Fibroblast of skin of left quadriceps (primary cell): ENCODE results near the gene SLC16A7.
A peak's percentile ranks its signal among the peaks of the same experiment; 100 is the strongest.

Source experiments
- DNase-seq, 2 experiments: peaks; one replicate each; pipeline ENCODE4 v3.0.0-alpha.2; 2013; ENCODE audit warnings: low read depth in 2 of 2

SLC16A7 gene

DNA sequence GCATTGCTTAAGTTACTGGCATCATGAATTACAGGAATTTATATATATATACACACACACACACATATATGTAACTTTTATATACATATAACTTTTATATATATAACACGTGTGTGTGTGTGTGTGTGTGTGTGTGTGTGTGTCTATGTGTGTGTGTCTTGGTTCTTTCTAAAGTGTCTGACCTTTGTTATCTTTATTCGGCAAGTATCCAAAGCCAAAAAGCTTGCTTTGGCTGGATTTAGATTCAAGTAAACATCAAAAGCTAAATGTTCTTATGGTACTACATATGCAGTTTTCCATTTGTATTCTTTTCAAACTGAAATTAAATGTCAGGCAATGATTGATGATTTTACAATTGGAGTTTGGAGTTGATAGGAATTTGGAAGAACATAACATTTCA, 69.9 kb downstream of the SLC16A7 start:
- no peak for DNase-seq

DNA sequence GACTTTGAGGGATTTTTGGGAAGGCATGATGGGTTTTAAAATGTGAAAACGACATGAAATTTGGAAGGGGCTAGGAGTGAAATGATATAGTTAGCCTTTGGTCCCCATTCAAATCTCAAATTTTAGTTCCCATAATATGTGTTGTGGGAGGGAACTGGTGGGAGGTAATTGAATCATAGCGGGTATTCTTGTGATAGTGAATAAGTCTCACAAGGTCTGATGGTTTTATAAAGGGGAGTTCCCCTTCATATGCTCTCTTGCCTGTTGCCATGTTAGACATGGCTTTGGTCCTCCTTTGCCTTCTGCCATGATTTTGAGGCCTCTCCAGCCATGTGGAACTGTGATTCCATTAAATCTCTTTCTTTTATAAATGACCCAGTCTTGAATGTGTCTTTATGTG, 72.8 kb downstream of the SLC16A7 start:
- no peak for DNase-seq

DNA sequence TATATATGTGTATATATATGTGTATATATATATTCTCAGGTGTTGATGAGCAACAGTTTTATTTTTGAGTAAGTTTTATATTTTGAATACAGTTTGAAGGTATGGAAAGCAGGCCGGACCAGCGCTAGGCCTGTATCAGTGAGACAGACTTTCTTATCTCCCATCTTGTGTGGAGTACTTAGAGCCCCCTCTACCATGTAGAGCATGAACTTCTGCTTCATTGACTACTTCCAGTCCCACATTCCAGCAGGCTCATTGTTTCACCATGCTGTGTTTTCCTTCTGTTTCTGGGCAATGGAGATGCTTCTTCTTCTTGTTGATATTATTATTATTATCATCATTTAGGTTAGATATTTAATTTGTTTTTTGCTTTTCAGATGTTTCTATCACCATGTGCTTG, 76.4 kb downstream of the SLC16A7 start:
- DNase-seq, result no peak

DNA sequence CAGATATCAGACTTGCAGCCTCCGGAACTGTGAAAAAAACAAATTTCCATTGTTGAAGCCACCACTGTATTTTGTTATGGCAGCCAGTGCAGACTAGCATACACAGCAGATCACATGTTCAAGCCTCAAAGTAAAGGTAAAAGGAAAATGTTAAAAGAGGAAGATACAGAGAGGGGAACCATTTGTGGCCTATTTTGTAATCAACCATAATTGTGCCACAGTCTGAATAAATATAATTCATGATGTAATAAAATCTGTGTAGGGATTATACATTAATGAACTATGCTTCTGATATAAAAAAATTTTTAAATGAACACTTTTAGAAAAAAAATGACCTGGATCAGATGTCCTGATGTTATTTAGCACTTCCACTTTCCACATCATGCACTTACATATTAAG, 79.6 kb downstream of the SLC16A7 start:
- no peak for DNase-seq

DNA sequence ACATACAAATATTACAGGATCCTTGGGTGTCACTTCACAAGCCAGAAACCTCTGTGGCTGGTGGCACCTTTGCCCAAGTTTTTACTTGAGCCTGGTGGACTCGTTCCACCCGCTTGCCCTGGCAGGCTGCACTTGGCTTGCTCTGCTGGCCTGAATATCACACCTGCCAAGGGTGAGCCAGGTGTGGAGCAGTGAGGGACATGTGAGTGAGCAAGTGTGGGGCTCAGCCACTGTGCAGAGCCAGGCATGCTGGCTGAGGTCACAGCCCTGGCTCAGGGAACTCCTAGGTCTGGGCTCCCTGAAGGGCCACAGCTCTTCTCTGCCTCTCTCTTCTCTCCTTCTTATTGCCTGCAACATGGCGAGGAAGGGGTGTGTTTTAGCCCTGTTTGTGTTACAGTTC, 82.0 kb downstream of the SLC16A7 start:
- DNase-seq, result no peak

DNA sequence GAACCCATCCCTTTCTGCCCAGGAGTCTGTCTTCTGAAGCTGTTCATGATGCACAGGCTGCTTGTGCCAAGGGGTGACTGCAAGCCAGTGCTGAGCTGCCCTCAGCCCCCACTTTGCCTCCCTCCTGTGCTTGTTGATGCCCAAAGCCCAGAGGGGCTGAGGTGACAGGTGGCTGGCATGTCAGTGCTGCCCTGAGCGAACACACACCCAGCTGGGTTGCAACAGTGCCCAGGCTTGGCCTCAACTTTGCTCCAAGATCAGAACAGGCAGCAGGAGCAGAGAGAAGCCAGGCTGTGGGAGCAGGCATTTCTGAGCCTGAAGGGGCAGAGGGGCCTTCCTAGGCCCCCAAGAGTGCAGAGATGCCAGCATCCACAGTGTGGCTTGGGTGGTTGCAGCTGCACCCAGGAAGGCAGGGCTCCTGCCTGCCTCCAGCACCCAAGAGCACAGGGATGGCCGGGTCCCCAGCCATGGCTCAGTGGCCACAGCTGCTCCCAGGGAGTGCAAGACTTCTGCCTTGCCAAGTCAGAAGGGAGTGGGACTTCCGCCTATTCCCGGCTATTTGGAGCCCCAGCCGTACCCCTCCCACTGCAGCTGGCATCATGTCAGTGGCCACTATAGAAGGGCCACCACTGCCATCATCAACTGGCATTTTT, 83.1 kb downstream of the SLC16A7 start:
- DNase-seq, result no peak

DNA sequence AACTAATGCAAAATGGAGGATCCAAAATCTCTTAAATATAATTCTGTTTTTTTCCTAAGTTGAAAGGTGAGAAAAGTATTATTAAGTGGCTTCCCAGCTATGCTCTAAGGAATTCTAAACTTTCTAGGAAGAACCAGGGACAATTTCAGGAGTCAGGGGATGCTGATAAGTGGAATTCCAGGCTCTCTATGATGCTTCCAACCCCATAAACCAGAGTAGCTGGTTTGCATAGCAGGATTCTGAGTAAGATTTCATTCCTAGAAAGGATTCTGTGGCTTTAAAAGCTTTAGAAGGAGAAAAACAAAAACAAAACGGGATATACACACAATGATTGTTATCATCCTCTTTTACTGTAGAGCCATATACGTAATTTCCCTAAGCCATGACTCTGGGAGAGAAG, 93.9 kb downstream of the SLC16A7 start:
- DNase-seq, result no peak

DNA sequence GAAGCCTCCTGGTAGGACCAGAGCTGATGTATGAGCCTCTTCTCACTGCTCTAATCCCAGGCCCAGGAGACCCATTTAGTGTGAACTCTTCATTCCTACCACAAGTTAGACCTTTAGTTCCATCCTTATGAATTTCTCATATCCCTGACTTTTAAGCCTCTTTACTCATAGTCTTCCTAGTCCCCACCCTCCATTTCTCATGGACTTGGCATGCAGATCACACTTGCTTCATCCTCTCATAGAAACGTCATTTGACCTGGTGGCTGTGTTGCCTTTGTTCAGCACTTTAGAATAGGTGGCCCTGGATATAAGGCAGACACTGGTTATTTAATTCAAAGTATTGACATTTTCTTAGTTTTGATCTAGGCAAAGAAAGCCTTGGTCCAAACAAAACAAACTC, 99.5 kb downstream of the SLC16A7 start:
- DNase-seq, result no peak

DNA sequence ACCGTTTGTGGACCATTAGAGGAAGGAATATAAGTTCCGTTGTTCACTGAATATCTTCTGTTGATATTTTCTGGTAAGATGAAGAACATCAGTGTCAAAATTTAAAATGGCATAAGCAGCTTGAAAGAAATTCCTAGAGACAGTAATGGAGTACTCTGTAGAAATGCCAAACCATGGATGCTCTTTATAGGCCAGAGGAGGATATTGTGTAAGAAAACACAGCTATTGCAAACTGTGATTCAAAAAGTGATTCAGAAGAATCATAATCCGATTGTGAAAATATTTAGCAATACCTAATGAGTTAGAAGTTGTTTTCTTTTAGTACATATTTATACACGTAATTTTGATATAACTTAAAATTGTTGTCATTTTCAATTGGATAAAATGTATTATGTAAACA, 102.8 kb downstream of the SLC16A7 start:
- peak; percentile 72 to 75 for DNase-seq

DNA sequence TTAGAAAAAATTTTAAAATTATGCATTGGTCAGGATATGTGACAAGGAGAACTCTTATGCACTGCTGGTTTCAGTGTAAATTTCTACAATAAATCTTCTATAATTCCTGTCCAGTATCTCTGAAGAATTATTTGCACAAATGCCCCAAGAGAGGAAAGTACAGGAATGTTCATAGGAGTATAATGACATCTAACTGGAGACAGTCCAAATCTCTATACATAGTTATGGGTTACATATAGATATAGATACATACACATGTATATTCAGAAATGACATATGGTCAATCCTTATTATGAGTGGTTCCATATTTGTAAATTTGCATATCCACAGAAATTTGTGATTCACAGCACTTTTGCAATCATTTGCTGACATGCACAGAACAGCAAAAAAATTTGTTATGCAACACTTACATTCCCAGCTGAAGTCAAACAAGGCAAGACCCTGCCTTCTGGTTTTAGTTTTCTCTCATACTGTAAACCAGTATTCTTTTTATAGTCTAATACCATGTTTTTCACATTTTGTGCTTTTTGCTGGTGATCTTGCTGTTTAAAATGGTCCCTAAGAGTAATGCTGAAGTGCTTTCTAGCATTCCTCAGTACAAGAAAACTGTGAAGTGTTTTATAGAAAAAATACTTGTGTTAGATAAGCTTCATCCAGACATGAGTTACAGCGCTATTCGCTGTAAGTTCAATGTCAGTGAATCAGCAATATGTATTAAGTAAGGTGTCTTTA, 103.8 kb downstream of the SLC16A7 start:
- DNase-seq, result peak; percentile 92 to 93

DNA sequence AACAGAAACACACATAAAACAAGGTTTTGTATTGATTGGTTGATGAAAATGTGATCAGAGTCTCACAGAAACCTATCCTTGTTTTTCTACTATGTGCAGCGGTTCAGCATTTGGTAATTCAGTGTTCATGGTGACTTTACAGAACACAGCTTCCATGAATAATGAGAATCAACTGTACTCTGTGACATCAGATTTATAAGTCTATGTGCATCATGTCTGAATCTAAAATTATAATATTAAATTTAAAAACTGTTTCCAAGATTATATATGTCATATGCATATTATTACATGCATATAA, 104.3 kb downstream of the SLC16A7 start:
- no peak for DNase-seq

DNA sequence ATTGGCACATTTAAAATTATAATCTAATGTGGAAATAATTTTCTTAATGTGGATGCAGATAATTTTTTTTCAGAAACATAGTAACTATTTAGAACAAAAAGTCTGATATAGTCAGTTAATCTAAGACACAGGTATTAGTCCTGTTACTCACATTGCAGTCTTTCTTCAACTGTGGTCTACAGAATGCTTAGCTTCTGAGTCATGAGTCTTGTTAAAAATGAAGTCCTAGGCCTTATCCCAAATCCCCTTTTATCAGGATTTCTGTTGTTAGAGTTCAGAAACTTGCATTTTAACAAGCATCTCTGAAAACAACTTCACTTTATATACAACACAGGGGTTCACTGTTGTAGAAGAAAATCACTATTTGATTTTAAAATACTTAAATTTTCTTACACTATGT, 112.2 kb downstream of the SLC16A7 start:
- DNase-seq, result peak; percentile 46 to 51

DNA sequence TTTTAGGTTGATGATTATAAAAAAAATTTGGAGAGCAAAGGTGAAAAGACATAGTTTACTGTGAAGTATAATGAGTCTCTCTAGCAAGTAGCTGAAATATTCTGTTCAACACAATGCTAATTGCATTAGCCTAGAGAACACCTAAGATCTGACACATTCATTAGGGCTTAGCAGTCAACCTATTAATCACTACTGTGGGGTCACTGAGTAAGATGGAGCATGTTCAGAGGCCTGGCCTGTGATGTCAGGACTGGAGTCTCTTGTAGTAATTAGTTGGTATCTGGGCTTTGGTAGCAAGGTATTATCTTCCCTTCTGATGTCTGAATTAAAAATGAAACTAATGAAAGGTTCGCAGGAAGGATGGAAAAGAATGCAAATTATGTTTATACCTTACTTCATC, 112.7 kb downstream of the SLC16A7 start:
- no peak for DNase-seq

DNA sequence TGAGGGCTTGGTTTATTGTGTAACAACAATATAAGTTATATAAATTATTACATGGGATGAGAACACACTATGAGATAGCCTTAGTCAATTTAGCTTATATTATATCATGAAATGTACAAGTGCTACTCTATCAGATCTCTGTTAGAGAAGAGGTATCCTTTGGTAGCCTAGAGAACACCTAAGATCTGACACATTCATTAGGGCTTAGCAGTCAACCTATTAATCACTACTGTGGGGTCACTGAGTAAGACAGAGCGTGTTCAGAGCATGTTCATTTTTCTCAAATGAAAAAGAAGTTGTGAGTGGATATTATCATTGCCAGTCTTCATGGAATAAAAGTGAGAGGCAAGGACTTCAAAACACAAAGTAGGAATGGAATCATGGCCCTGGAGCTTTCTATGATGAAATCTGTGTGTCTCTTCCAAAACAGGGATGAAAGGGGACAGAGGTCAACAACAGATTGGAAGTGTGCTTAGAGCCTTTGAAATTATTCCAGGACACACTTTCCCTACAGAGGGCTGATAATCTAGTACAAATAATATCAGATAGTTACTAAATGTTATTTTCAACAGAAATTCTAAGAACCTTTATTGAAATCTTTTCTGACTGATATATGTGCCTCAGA, 114.3 kb downstream of the SLC16A7 start:
- no peak for DNase-seq

DNA sequence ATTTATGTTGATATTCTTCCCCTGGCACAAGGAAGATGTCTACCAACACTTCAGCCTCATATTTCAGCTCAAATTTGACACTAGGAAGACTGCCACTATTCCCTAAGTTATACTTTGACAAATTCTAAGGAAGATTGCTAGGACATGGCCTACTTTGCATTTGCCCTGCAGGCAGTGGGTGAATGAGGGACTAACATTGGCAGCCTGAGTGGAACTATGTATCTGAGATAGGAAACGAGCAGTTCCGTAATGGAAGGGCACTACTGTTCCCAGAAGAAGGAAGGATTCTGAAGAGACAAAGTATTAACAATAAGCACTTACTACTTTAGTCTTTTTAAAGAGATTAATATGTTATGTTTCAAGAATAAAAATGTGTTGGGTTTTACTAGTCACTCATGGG, 115.1 kb downstream of the SLC16A7 start:
- DNase-seq, result no peak

DNA sequence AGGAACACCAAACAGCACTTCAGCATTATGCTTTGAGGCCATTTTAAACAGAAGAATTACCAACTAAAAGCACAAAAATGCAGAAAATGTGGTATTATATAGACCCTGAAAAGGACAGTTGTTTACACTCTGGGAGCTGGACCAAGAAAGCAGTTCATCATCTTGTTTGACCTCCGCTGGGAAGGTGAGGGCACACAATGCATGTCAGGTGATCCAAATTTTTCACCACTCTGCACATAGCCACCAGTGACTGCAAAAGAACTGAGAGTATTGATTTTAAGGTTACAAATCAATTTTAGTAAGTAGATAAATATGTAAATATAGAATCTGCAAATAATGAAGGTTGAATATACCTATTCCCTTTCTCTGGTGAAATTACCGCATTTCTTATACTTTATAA, 119.6 kb downstream of the SLC16A7 start:
- DNase-seq, result no peak

DNA sequence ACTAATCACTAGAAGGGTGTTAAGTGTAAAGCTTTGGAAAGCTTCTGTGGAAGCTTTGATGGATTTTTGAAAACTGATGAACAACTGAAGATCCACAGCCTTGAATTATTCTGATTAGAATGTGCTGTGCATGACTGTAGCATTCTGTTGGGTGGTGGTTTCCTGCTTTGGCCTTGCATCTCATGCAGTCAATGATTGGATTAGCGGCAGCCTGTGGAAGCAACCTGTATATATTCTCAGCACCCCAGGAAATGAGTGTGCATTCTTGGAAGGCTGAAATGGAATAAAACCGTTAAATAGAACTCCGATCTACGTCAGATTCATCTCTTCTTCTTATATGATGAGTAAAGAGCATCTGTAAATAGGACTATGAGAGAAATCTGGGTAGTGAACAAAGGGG, 120.2 kb downstream of the SLC16A7 start:
- DNase-seq, result no peak

DNA sequence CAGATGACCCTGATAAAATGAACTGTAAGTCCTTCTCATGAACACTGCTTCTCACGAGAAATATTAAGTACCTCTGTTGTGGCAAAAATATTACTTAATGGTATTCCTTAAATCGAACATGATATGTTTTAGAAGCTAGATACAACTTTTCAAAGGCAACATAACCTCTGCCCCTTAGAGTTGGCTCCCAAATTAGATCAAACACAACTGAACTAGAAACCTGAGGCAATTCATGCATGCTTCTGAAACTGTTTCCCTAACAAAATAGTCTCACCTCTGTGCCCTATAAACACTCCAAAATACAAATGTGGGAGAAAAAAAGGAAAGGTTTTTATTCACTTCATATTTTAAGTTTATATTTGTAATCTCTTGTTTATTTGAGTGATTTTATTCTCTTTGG, 121.6 kb downstream of the SLC16A7 start:
- DNase-seq, result no peak

DNA sequence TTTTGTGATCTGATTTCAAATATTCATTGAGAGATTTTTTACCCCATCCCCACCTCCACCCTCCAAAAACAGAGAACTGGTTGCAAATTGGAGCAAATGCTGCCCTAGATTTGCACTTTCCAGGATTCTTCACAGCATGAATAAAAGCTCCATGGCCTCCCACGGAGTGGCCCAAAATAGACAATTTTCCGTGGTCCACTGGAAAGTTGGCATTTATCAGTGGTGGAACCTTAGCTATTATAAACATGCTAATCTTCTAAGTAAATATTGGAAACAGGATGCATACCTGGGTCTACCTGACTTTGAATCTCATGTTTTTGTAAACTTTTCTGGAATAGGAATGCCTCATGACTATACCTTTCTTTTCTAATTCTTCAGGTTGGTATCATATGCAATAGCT, 123.9 kb downstream of the SLC16A7 start:
- DNase-seq, result no peak

DNA sequence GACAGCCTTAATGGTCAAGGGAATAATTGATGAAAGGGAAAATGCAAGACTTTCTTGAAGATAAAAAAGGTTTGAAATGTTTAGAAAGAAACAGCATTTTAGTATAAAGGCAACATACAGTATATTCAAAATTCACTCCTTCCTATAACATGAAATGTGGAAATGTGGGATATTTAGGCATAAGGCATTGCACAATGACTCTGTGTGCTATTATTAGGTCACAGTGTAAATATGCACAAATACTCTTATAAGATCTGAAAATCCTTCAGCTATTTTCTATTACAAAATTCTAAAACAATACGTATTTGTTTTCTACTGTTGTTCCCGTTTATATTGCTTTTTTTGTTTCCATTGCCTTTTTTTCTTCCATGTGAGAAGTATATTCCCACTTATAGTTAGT, 127.7 kb downstream of the SLC16A7 start:
- no peak for DNase-seq

DNA sequence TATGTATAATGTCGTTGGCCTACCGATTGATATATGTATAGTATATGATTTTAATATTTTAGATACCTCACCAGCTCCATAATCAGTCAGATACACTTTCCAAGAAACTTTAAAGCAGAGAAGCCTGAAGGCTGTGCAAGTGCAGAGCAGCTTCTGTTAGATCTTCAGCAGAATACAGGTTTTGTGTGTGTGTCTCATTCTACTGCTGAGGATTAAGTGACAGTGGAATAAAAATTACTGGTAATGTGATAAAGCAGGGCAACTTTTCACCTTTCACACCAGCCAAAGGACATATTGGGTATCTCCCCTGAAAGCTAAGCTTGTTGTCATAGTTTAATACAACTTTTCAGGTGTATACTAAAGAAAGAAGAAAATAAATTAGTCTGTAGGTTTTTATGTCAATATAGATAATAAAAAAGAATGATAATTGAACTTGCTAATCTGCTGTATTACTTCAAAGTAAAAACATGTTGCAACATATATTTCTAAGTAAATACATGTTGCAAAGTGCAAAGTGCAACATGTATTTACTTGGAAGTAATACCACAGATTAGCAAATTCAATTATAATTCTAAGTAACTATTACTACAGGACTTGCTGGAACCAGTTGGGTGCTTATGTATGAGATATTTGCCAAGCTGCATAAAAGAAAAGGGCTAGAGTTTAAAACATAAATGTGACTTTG, 128.3 kb downstream of the SLC16A7 start:
- DNase-seq, result no peak

DNA sequence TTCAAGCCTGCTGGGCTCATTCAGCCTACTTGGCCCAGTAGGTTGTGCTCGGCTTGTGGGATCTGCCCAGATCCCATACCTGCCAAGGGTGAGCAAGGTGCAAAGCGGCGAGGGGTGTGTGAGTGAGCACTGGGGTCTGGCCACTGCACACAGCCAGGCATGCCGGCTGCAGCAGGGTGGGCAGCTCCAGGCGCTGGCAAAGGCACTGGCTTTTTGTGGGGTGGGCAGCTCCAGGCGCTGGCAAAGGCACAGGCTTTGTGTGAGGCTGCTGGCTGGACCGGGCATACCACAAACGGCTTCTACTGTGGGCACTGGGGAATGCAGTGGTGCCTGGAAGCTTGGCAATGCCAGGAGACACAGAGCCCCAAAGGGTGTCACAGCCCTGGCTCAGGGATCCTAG, 137.4 kb downstream of the SLC16A7 start:
- DNase-seq, result no peak

DNA sequence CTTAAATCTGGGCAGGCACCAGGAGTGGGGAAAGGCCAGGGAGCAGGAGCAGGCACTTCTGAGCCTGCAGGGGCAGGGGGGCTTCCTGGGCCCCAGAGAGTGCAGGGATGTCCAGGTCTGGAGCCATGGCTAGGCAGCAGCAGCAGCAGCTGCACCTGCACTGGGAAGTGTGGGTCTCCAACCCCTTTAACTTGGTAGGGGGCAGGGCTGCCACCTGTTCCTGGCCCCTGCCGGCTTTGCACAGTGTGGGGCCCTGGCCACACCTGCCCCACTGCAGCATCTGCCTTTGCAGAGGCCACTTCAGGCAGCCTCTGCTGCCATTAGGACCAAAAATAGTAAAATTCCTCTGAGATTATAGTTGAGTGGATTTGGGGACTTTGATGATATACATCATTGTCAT, 138.5 kb downstream of the SLC16A7 start:
- DNase-seq, result no peak
